ENCODE results near the gene GGNBP2. TPM values are rescaled to one million over a fixed set of nuclear protein-coding genes. Genes with fewer than 3 reads are reported as not detected.

Gene GGNBP2
- polyA plus RNA-seq, 1 of the 3 experiments (the other 2 are of a cell fraction), result 79.3 TPM

- H3K9ac ChIP-seq, result no peak overlapping the region
- peaks cover 0 to 18% of the 10 kb centered on the region in 2 experiments; a peak in 1 of 4 replicates for H3K4me1 ChIP-seq (ENCODE audit: control insufficient read depth in 1 of 2, insufficient read depth in 2 of 2, low read depth in 1 of 2, low read length in 1 of 2)
- H3K27me3 ChIP-seq (ENCODE audit: insufficient read depth), result no peaks in the 10 kb centered on the region
- CTCF ChIA-PET, result interaction anchor here (0.7 to 13.5 kb wide), 16 partner anchors 13 to 770 kb away, joined by 3 to 236 read pairs (median 9); partner anchors contain the start of gene MRM1
- no peak overlapping the region for H2AFZ ChIP-seq (ENCODE audit: low read depth)
- H3K4me2 ChIP-seq, result no peak overlapping the region
- TF ChIP-seq ZBTB33 (IDR thresholded peaks at IDR 0.05; ENCODE audit: borderline replicate concordance, low read depth) (no peak), GABPA (IDR thresholded peaks at IDR 0.05; ENCODE audit: low read depth) (no peak), FOXJ3 (CRISPR knock-in tag; IDR thresholded peaks at IDR 0.05) (no peak), MXI1 (IDR thresholded peaks at IDR 0.05; ENCODE audit: low read depth, low read length) (no peak), RCOR1 (IDR thresholded peaks at IDR 0.05; ENCODE audit: low read length) (no peak), CHD2 (IDR thresholded peaks at IDR 0.05; ENCODE audit: low read length, partially characterized antibody) (no peak), TCF12 (IDR thresholded peaks at IDR 0.05) (no peak), JUND (IDR thresholded peaks at IDR 0.05) (no peak)
- TF ChIP-seq, protein P1, sequence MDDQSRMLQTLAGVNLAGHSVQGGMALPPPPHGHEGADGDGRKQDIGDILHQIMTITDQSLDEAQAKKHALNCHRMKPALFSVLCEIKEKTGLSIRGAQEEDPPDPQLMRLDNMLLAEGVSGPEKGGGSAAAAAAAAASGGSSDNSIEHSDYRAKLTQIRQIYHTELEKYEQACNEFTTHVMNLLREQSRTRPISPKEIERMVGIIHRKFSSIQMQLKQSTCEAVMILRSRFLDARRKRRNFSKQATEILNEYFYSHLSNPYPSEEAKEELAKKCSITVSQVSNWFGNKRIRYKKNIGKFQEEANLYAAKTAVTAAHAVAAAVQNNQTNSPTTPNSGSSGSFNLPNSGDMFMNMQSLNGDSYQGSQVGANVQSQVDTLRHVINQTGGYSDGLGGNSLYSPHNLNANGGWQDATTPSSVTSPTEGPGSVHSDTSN (IDR thresholded peaks at IDR 0.05), result no peak
- H3K9me3 ChIP-seq, result no peaks in the 10 kb centered on the region
- no peak overlapping the region for H3K27ac ChIP-seq (ENCODE audit: low read depth in 2 of 2, low read length in 1 of 2)
- H3K36me3 ChIP-seq (replicated peaks in 1 of 2; ENCODE audit: control insufficient read depth in 1 of 2, insufficient read depth in 2 of 2, low read length in 1 of 2), result no peaks in the 10 kb centered on the region
- H3K9me2 ChIP-seq, result no peaks in the 10 kb centered on the region
- H3K79me2 ChIP-seq (ENCODE audit: insufficient read depth), result no peaks in the 10 kb centered on the region
- no peaks in the 10 kb centered on the region for H4K20me1 ChIP-seq (ENCODE audit: insufficient read depth)
- WGBS (ENCODE audit: low lambda C conversion rate), result 92% methylated on average over 12 of the region's 12 CpGs
- POLR2A ChIA-PET, result no interaction called here
- DNase-seq, result peak; percentile 74
- no peaks in the 10 kb centered on the region for H3F3A ChIP-seq (replicated peaks; ENCODE audit: insufficient read depth)
- H3K4me3 ChIP-seq (ENCODE audit: low read depth in 2 of 2, low read length in 1 of 2), result no peak overlapping the region
These were observed 82.4 kb downstream of the GGNBP2 start for GRCh38 chr17:36627101-36627500.

GRCh38 chr17:36628576-36628975 is 83.9 kb downstream of the GGNBP2 start:
- Histone ChIP-seq H2AFZ (ENCODE audit: low read depth) (no peak overlapping the region), H3K4me3 (ENCODE audit: low read depth in 2 of 2, low read length in 1 of 2) (no peak overlapping the region), H3K27ac (ENCODE audit: low read depth in 2 of 2, low read length in 1 of 2) (no peak overlapping the region), H3K4me1 (ENCODE audit: control insufficient read depth in 1 of 2, insufficient read depth in 2 of 2, low read depth in 1 of 2, low read length in 1 of 2) (peaks cover 0 to 18% of the 10 kb centered on the region in 2 experiments; a peak in 1 of 4 replicates), H3K9me3 (no peaks in the 10 kb centered on the region), H3K27me3 (ENCODE audit: insufficient read depth) (no peaks in the 10 kb centered on the region), H3K9me2 (no peaks in the 10 kb centered on the region), H4K20me1 (ENCODE audit: insufficient read depth) (no peaks in the 10 kb centered on the region), H3K4me2 (no peak overlapping the region), H3K79me2 (ENCODE audit: insufficient read depth) (no peaks in the 10 kb centered on the region), H3F3A (replicated peaks; ENCODE audit: insufficient read depth) (no peaks in the 10 kb centered on the region), H3K36me3 (replicated peaks in 1 of 2; ENCODE audit: control insufficient read depth in 1 of 2, insufficient read depth in 2 of 2, low read length in 1 of 2) (no peaks in the 10 kb centered on the region), H3K9ac (no peak overlapping the region)
- ChIA-PET CTCF (interaction anchor here (0.5 to 13.5 kb wide), 53 partner anchors 8 to 745 kb away, joined by 3 to 236 read pairs (median 6); partner anchors contain the start of genes AATF, LHX1 and MRM1), POLR2A (no interaction called here)
- 77% methylated on average over 2 of the region's 2 CpGs for WGBS (ENCODE audit: low lambda C conversion rate)
- TF ChIP-seq YY1 (IDR thresholded peaks at IDR 0.05; ENCODE audit: low read depth) (no peak), FOXM1 (IDR thresholded peaks at IDR 0.05; ENCODE audit: low read depth) (no peak), TEAD4 (IDR thresholded peaks at IDR 0.05; ENCODE audit: borderline replicate concordance, insufficient read depth) (no peak), GATA2 (CRISPR knock-in tag; IDR thresholded peaks at IDR 0.05) (no peak), EZH2phosphoT487 (IDR thresholded peaks at IDR 0.05; ENCODE audit: borderline replicate concordance, low read depth) (no peak), TCF12 (IDR thresholded peaks at IDR 0.05) (no peak), CHD2 (IDR thresholded peaks at IDR 0.05; ENCODE audit: low read length, partially characterized antibody) (no peak), MXI1 (IDR thresholded peaks at IDR 0.05; ENCODE audit: low read depth, low read length) (no peak), SIN3A (IDR thresholded peaks at IDR 0.05; ENCODE audit: borderline replicate concordance, low read depth, low read length) (no peak), FOSL2 (IDR thresholded peaks at IDR 0.05; ENCODE audit: borderline replicate concordance, low read depth) (no peak), USF1 (IDR thresholded peaks at IDR 0.05; ENCODE audit: borderline replicate concordance, low read depth) (no peak), NRF1 (IDR thresholded peaks at IDR 0.05; ENCODE audit: low read depth, low read length) (no peak)
- TF ChIP-seq, protein P1 (IDR thresholded peaks at IDR 0.05), result no peak
- TF ChIP-seq, protein P2, sequence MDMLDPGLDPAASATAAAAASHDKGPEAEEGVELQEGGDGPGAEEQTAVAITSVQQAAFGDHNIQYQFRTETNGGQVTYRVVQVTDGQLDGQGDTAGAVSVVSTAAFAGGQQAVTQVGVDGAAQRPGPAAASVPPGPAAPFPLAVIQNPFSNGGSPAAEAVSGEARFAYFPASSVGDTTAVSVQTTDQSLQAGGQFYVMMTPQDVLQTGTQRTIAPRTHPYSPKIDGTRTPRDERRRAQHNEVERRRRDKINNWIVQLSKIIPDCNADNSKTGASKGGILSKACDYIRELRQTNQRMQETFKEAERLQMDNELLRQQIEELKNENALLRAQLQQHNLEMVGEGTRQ (IDR thresholded peaks at IDR 0.05; ENCODE audit: borderline replicate concordance, low read depth, low read length), result no peak
- no peak for DNase-seq
